Measurements from ENCODE around the gene KCNJ4. TPM values are rescaled to one million over a fixed set of nuclear protein-coding genes. Genes with fewer than 3 reads are reported as not detected.
A peak's percentile ranks its signal among the peaks of the same experiment; 100 is the strongest.

KCNJ4 gene
- total RNA-seq, 1 experiment from 2014 or later: 0.22 TPM

GRCh38 chr22:38462960-38463784, 8.2 kb upstream of the KCNJ4 start:
- no peaks in the 10 kb centered on the region for H3K36me3 ChIP-seq (ENCODE audit: low read depth)
- peaks cover 13% of the 10 kb centered on the region for H3K4me1 ChIP-seq (replicated peaks; ENCODE audit: insufficient read depth)
- H3K4me2 ChIP-seq: no peak overlapping the region
- intact Hi-C loops (cut with micrococcal nuclease; ENCODE audit: unreplicated experiment): no loop called here
- H3K27ac ChIP-seq: no peak overlapping the region
- TF ChIP-seq EZH2 (IDR thresholded peaks at IDR 0.05; ENCODE audit: low read depth) (no peak), CTCF (conservative IDR thresholded peaks at IDR 0.05) (no peak)
- no peaks in the 10 kb centered on the region for H3K79me2 ChIP-seq (ENCODE audit: low read depth)
- no peak overlapping the region for H2AFZ ChIP-seq
- H4K20me1 ChIP-seq (ENCODE audit: insufficient read depth): no peaks in the 10 kb centered on the region
- no TSS peak for BruUV-seq (replicated peaks)
- no peak overlapping the region for H3K4me3 ChIP-seq
- no peak for DNase-seq
- POLR2A ChIA-PET (ENCODE audit: unreplicated experiment): no interaction called here
- CTCF ChIA-PET: no interaction called here
- H3K27me3 ChIP-seq (ENCODE audit: insufficient read depth, low read depth): peaks cover 13% of the 10 kb centered on the region; the same call in 1 of the 2 replicates
- H3K9me2 ChIP-seq (ENCODE audit: insufficient read depth): no peaks in the 10 kb centered on the region
- no peaks in the 10 kb centered on the region for H3K9me3 ChIP-seq (ENCODE audit: insufficient read depth, low read depth)
- peaks cover 26% of the 10 kb centered on the region; the same call in 1 of the 2 replicates for H3F3A ChIP-seq (ENCODE audit: insufficient read depth, low read depth)

- peak overlapping the region; percentile 70 for H3K4me2 ChIP-seq
- H3K4me3 ChIP-seq: peak overlapping the region; percentile 20; the same call in 1 of the 2 replicates
- H3K36me3 ChIP-seq (ENCODE audit: low read depth): no peaks in the 10 kb centered on the region
Measured at GRCh38 chr22:38461414-38462081, 6.5 kb upstream of the KCNJ4 start.

More at GRCh38 chr22:38461414-38462081, 6.5 kb upstream of the KCNJ4 start:
- intact Hi-C loops (cut with micrococcal nuclease; ENCODE audit: unreplicated experiment): no loop called here
- Histone ChIP-seq H4K20me1 (ENCODE audit: insufficient read depth) (no peaks in the 10 kb centered on the region; the same call in 1 of the 2 replicates), H3K79me2 (ENCODE audit: low read depth) (no peaks in the 10 kb centered on the region), H3K27me3 (ENCODE audit: insufficient read depth, low read depth) (peaks cover 20% of the 10 kb centered on the region), H3K4me1 (replicated peaks; ENCODE audit: insufficient read depth) (peaks cover 8% of the 10 kb centered on the region; the same call in 1 of the 2 replicates), H3K27ac (no peak overlapping the region), H3K9me2 (ENCODE audit: insufficient read depth) (no peaks in the 10 kb centered on the region), H3F3A (ENCODE audit: insufficient read depth, low read depth) (peaks cover 26% of the 10 kb centered on the region; the same call in 1 of the 2 replicates), H2AFZ (peak overlapping the region; percentile 31; the same call in 1 of the 2 replicates), H3K9me3 (ENCODE audit: insufficient read depth, low read depth) (no peaks in the 10 kb centered on the region)
- POLR2A ChIA-PET (ENCODE audit: unreplicated experiment): no interaction called here
- TF ChIP-seq CTCF (conservative IDR thresholded peaks at IDR 0.05) (no peak), EZH2 (IDR thresholded peaks at IDR 0.05; ENCODE audit: low read depth) (no peak)
- CTCF ChIA-PET: interaction anchor here (0.5 to 0.7 kb wide), 3 partner anchors 24 to 1548 kb away, joined by 3 to 6 read pairs (median 3); no protein-coding TSS in a partner anchor
- no TSS peak for BruUV-seq (replicated peaks)
- peak; percentile 85 to 91 for DNase-seq

Data from PC-9 (cell line).